ENCODE measurements around the gene DCAF15.
"Not testable (repeated sequence)": the region's sequence is repeated elsewhere in the genome, so short reads cannot be mapped to it uniquely, and the experiment has no call there.

The DCAF15 gene

DNA sequence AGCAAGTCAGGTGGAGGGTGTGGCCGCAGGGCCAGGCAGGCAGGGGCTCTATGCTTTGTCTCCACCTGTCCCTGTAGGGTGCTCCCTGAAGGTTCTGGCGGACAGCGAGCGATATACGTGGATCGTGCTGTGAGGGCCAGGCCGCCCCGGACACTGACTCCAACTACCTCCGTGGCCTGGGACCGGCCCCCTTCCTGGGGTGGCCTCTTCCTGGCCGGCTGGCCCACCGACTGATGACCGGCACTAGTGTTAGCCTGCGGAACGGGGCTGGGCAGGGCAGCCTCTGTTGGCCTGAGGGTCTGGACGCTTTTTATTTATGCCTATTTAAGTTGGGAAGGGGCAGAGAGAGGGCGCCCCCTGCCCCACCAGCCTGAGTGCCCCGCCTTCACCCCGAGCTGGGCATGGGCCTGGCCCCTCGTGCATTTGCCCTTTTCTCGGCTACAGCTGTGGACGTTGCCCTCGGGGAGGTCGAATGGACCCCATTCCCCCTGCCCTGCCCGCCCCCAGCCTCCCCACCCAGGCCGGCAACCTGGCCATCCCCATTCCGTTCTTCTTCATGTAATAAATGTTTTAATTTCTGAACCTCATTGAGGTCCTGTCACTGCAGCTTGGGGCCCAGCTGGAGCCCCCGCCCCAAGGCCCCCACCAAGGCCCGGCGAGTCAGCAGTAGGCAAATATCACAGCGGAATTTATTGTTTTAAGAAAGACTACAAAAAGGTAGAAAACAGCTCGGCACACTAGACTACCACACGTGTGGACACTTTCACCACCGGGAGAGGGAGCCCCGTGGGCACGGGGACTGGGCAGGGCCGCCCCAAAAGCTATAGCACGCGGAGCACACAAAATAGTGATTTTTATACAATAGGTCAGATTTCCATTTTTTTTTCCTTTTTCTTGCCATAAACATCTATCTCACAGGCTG is 8.8 kb downstream of the DCAF15 start:
- DNase-seq: no peak

DNA sequence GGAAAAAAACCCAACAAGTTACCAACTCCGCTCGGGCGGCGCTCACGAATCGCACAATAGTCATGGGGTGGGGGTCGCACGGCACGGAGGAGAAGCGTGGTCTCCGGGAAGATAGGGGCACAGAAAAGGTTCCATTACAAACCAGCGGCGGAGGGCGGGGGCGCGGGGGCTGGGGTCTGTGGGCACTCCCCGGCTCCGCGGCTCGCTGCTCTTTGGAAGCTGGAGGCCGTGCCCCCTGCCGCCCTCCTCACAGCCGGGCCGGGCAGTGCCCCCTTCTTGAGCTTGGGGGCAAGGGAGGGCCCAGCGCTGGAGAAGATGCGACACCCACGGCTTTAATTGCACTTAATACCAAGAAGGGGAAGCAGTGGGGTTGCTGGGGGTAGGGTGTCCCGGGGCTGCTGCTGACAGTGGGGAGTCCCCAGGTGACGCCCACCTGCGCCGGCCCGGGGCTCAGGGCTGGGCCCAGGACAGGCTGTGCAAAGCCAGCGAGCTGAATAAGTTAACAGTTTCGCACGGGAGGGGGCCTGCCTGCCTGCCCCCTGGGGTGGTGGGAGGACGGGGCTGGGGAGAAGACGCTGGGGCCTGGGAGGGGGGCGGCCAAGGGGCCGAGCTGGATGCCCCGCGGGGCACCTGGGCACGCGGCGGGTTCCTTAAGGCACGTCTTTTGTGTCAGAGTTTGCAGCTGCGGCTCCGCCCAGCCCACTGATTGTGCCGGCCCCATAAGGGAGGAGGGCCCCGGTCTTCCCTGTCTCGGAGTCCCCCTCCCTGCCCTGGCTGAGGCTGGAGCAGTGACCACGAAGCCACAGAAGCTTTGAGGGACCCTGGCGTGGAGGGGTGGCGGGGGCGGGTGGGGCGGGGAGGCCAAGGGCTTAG is 9.8 kb downstream of the DCAF15 start:
- DNase-seq: no peak

DNA sequence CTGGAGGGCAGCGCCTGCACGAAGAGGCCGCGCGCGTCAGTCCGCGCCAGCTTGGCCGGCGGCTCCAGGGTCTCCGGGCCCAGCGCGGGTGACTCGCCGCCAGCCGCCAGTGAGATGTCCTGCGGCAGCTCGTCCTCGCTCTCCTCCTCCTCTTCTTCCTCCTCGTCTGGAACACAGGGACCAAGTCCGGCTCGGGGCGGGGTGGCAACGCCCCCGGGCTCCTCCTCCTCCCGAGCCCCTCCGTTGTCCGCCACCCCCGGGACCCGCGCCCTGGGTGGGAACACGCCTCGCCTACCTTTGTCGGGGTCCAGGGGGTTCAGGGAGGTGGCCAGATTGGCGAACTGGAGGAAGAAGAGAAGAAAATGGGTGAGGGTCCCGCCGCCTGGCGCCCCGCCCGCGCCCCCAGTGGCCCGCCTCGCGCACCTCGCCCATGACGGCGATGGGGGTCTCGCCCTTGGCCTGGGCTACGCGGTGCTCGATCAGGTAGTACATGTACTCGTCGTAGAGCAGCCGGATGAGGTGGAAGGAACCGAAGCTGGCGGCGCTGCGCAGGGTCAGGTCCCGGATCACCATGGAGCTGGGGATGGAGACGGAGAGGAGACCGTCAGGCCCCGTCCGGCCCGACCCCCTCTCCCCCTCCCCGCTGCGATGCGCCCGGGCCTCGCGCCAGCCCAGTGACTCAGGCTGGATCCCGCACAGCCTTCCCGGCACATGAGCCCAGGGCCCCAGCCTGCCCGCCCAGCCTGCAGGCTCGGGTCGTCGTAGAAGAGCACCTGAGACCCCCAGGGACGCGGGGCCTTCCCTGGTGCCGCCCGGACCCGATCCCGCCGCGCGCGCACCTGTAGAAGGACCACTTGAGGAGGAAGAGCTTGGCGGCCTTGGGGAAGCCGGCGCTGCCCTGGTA is 10.6 kb downstream of the DCAF15 start:
- DNase-seq: no peak

DNA sequence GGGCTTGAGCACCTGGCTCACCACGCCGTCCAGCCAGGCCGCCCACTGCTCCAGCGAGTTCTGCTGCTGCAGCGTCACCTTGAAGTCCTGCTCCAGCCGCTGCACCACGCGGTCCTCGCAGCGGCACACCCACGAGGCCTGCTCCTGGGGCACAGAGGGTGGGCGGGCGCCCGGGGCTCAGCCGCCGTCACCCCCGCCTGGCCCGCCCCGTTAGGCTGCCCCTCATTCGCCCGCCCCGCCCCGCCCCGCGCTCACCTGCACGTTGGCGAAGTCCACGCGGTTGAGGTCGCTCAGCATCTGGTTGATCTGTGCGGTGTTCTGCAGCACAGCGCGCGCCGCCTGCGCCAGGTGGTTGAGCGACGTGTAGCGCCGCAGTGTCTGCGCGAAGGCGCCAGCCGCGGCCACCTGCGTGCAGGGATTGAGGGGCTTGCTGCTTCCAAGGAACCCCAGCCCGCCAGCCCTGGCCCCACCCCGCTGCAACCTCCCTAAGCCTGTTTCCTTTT is 11.3 kb downstream of the DCAF15 start:
- no peak for DNase-seq

DNA sequence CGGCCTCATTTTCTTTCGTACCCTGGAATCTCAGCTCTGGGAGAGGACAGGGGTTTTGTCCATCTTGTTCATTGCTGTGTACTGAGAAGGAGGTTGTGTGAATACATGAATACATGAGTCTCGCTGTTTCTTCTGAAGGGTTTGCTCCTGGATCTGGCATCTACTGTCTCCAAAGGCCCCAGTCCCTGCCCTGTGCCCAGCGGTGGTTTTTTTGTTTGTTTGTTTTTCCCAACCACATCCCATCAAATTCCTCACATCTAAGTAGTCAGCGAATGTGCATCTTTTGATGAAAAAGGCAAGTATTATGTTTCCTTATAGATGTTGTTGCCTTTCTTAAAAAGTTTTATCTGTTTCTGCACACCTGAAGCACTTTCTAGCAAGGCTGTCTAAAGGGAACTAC is 12.5 kb downstream of the DCAF15 start:
- DNase-seq: no peak

DNA sequence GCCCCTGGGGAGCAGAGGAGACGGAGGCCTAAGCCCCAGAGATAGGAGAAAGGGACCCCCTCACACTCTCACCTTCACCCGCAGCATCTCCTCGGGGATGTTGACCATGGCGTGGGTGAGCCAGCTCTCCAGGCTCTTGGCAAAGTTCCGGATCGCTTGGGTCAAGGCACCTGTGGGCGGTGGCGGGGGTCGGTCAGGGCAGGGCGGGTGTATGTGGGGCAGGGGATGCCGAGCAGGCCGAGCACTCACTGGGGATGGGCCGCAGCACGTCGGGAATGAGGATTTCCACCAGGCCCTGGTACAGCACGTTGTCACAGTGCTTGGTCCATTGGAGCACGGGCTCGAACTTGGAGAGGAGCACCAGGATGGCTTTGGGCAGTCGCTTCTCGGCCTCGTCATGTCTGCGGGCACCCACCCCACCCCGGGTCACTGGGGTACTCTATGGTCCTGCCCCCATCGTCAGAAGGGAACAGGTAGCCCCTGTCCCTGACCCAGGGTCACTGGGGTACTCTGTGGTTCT is 13.1 kb downstream of the DCAF15 start:
- DNase-seq: no peak

DNA sequence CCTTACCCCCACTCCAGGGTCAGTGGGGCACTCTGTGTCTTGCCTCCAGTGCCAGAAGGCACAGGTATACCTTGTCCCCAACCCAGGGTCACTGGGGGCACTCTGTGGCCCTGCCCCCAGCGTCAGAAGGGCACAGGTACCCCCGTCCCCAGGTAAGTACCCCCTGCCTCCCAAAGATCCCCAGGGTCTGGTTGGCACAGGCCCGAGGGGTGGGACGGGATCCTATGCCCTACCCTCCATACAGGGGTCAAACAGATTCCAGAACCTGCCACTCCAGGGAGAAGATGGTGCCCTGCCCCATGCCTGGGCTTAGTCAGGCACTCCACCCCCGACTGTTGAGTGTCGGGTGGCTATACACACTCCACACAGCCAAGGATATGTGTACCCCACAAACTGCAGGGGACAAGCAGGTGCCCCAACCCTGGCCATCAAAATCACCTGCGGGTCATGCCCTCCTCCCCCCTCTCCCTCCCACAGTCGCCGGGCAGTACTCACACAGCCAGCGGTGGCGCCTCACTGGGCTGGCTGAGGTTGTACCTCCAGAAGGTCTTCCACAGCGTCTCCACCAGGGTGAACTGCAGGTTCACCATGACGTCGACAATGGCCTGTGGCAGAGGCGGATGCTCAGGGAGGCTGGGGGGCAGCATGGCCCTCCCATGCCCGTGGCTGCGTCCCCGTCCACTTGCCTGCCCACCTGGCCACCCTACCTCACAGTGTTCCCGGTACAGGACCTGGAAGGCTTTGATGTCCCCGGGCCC is 13.8 kb downstream of the DCAF15 start:
- DNase-seq: no peak

DNA sequence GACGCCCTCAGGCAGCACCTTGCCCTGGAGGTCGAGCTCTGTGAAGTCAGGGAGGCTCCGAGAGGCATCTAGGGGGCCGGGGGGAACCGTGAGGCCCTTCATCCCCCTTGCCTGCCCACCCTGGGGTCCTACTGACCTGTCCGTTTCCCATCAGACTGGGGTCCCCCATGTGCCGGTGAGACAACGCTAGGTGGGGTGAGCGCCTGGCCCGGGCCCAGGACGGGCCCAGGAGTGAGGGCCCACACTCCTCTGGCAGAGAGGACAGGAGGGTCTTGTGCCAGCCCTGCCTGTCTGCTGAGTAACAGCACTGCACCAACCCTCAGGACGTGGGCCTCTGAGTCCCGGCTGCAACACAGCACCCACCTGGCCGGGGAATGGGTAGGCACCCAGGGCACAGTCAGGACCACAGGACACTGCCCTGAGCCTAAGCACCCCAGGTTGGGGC is 14.4 kb downstream of the DCAF15 start:
- no peak for DNase-seq

DNA sequence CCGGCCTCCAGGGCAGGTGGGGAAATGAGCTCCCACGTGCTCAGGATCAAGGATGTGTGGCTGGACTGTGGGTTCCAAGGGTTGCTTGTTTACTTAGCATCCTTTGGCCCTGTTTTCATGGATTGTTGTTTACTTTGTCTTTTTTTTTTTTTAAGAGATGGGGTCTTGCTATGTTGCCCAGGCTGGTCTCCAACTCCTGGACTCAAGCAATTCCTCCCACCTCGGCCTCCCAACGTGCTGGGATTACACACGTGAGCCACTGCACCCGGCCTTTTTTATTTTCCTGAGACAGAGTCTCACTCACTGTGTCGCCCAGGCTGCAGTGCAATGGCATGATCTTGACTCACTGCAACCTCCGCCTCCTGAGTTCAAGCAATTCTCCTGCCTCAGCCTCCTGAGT is 14.9 kb downstream of the DCAF15 start:
- not testable (repeated sequence) for DNase-seq

DNA sequence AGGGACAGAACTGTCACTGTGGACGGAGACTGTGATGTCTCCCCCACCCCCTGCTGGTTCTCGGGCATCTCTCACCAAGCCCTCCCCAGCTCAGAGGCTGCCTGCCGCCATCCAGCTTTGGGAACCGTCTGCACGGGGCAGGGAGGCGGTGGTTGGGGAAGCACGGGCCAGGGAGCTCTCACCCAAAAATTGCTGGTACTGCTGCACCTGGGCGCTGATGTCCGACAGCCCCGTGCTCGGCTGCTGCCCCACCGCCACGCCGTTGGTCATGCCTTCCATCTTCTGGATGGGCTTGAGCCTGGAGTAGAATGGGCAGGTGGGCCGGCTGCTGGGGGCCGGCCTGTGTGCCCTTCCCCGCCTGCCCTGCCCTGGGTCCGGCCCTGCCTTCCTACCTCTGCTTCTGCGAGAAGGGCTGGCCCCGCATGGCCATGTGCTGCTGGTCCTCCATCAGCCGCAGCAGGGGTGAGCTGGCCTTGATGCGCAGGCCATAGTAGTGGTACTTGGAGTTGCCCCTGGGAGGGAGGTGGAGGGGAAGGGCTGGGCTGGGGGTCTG is 16.1 kb downstream of the DCAF15 start:
- no peak for DNase-seq

DNA sequence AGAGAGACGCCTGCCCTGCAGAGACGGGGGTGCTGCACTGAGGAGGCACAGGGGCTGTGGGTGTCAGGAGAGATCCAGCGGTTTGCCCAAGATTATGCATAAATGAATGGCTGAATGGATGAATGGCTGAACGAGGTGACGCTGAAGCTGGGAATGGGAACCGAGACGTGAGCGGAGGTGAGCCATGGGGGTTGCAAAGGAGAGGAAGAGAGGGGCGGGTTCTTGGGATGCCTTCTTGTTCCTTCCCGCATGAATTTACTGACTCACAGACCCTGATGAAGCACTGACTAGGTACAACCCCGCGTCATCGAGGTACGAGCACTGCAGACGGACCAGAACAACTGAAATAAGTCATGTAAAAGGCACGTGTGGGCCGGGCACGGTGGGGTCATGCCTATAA is 16.7 kb downstream of the DCAF15 start:
- no peak for DNase-seq

DNA sequence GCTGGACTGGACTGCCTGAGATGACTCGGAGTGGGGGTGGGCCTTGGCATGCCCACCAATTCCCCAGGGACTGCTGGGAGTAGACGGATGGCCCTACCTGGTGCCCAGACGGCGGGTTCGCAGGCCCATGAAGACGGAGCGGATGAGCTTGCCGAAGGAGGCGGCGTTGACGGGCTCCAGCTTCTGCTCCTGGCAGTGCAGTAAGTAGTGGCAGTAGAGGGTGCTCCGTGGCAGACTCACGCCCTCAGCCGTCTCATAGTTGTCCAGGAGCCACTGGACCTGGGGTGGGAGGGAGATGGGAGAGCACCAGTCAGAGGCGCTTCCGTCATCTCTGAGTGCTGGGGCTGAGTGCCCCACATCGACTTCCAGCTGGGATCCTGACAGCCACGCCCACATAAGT is 17.6 kb downstream of the DCAF15 start:
- DNase-seq: no peak

DNA sequence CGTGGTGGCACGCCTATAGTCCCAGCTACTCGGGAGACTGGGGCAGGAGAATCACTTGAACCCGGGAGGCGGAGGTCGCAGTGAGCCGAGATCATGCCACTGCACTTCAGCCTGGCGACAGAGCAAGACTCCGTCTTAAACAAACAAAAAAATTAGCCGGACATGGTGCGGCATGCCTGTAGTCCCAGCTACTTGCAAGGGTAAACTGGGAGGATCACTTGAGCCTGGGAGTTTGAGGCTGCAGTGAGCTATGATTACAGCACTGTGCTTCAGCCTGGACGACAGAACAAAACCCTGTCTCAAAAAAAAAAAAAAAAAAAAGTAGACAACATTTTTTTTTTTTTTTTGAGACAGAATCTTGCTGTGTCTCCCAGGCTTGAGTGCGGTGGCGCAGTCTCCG is 19.6 kb downstream of the DCAF15 start:
- not testable (repeated sequence) for DNase-seq

DNA sequence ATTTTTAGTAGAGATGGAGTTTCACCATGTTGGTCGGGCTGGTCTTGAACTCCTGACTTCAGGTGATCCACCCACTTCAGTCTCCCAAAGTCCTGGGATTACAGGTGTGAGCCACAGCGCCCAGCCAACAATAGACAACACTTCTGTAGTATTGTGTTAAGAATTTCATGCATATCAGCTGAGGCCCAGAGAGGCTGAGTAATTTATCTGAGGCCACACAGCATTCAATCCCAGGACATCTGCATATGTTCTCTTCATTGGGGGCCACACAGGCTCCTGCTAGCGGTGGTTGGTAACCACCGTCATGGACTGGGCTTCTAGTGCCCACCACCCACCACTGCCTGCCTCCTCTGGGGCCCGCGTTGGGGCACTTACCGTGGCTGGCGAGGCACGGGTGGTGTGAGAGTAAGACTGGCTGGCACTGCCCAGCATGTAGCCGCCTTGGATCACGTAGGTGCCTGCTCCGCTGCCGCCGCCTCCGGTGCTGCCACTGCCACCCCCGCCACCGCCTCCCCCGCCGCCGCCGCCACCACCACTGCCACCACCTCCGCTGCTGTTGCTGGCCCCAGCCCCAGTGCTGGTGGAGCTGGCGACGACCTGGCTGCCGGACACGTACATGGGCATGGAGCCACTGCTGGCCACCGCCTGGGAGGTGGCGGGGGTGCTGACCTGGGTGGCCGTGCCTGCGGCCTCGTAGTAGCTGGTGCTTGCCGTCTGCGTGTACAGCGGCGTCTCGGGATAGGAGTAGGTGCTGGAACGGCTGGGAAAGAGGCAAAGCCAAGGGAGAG is 20.3 kb downstream of the DCAF15 start:
- DNase-seq: no peak

DNA sequence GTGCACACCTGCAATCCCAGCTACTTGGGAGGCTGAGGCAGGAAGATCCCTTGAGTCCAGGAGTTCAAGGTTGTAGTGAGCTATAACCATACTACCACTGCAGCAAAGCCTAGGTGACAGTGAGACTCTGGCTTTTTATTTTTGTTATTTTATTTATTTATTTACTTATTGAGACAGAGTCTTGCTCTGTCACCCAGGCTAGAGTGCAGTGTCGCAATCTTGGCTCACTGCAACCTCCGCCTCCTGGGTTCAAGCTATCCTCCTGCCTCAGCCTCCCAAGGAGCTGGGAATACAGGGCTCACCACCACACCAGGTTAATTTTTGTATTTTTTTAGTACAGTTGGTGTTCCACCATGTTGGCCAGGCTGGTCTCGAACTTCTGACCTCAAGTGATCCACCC is 21.2 kb downstream of the DCAF15 start:
- not testable (repeated sequence) for DNase-seq

DNA sequence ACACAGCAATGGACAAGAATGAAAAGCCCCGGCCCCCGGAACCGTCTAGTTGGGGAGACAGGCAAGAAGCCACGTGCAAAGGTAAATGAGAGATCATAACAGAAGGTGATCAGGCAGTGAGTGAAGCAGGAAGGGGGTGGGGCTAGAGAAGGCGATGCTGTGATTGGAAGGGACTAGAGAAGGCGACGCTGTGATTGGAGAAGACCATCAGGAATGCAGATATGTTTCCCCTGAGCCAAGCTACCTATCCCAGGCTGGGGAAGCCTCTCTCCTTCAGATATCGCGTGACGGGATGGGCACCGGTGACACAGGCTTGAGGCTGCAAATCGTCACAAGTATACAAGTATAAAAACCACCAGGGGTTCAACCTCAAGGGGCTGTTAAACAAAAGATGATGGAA is 21.8 kb downstream of the DCAF15 start:
- DNase-seq: no peak

DNA sequence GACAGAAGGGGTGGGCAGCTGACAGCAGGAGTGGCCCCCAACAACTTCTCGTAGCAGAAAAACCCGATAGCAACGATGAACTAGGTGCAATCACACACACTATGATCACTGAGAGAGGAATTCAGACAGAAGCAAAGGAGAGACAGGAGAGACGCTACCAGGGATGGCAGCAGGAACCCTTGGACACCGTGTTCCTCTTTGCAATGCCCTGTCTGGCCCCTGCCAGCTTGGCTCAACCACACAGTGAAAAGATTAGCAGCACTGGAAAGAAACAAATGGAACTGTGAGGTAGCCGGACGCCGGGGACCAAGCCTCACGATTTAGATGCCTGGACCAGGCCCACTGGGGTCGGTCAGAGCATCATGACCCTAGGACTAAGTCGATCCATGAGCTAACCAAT is 23.6 kb downstream of the DCAF15 start:
- no peak for DNase-seq

DNA sequence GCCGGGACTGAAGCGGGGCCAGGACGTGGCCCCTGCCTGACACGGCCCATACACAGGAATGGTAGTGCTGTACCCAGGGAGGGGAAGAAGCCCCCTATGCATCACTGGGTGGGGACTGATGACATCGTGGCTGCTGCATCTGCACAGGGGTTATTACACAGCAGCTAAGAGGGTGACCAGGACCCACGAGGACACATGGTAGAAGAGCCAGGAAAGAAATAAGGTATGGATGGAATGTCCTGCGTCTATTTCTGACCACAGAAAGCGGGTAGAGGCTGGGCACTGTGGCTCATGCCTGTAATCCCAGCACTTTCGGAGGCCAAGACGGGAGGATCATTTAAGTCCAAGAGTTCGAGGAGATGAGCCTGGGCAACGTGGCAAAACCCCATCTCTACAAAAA is 24.1 kb downstream of the DCAF15 start:
- no peak for DNase-seq

DNA sequence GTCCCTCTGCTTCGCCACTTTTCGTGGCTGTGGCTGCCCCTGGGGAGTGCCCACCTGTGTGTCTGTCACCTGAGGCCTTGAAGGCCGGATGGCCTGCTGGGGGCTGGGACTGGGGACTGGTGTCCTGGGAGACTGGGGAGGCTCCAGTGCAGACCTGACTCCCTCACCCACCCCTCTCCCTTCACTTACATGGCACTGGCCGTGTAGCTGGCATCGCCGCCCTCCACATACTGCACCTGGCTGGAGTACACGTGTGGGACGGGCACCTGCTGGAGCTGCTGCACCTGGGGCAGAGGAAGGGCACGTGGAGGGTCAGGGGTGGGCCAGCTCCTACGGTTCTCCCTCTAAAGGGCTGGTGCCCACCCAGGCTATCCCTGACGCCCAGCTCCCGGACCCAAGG is 25.5 kb downstream of the DCAF15 start:
- DNase-seq: no peak

All from SIG-M5 (cell line).